ENCODE results near the gene MYOM1. TPM values are rescaled to one million over a fixed set of nuclear protein-coding genes. Genes with fewer than 3 reads are reported as not detected.

MYOM1 gene
- total RNA-seq, 4 donors from 2014 or later = 13.3 to 31.7 (median 16.5) TPM

DNA sequence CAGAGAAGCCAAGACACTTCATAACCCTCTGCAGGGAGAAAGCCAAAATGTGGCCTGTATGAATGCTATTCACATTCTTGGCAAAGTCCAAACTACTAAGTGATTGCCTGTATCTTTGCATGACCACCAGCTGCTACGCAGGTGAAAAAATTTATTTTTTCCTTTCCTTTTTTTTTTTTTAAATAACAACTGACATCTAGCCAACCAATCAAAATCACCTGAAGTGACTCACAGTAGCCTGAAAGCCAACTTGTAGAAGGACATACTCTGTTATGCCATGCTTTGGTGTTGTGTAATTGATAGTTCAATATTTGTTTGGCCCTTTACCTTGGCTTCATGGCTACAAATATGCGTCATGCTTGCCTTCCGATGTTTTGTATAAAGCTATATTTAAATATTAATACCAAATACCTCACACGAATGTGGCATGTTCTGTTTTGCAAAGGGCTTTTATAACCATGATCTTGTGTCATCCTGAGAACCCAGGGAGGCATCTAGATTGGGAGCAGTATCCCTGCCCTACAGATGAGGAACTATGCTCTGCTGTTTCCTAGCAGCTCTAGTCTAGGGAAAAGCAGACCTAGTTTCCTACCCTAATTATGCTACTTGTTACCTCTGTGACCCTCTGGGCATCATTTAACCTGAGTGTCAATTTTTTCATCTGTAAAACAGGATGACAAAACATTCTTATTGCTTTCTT is 102.1 kb downstream of the MYOM1 start:
- Histone ChIP-seq H3K36me3 (peaks cover 4 to 51% (median 23%) of the 10 kb centered on the region in 4 donors), H3K9me3 (no peaks in the 10 kb centered on the region), H3K4me1 (no peaks in the 10 kb centered on the region), H3K27ac (replicated peaks in 1 of 4) (no peak overlapping the region), H3K4me3 (no peak overlapping the region), H3K27me3 (no peaks in the 10 kb centered on the region)
- TF ChIP-seq, protein P1, sequence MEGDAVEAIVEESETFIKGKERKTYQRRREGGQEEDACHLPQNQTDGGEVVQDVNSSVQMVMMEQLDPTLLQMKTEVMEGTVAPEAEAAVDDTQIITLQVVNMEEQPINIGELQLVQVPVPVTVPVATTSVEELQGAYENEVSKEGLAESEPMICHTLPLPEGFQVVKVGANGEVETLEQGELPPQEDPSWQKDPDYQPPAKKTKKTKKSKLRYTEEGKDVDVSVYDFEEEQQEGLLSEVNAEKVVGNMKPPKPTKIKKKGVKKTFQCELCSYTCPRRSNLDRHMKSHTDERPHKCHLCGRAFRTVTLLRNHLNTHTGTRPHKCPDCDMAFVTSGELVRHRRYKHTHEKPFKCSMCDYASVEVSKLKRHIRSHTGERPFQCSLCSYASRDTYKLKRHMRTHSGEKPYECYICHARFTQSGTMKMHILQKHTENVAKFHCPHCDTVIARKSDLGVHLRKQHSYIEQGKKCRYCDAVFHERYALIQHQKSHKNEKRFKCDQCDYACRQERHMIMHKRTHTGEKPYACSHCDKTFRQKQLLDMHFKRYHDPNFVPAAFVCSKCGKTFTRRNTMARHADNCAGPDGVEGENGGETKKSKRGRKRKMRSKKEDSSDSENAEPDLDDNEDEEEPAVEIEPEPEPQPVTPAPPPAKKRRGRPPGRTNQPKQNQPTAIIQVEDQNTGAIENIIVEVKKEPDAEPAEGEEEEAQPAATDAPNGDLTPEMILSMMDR (IDR thresholded peaks at IDR 0.05) = no peak
- TF ChIP-seq POLR2A (IDR thresholded peaks at IDR 0.05; ENCODE audit: low read depth) = no peak
- TF ChIP-seq POLR2AphosphoS5 (IDR thresholded peaks at IDR 0.05) = no peak
- no peak for TF ChIP-seq EP300 (IDR thresholded peaks at IDR 0.05)
- intact Hi-C loops (cut with DNase I) = no loop called here
- DNase-seq (ENCODE audit: extremely low spot score) = peak; percentile 34
- WGBS = 78% methylated on average over 4 of the region's 4 CpGs

DNA sequence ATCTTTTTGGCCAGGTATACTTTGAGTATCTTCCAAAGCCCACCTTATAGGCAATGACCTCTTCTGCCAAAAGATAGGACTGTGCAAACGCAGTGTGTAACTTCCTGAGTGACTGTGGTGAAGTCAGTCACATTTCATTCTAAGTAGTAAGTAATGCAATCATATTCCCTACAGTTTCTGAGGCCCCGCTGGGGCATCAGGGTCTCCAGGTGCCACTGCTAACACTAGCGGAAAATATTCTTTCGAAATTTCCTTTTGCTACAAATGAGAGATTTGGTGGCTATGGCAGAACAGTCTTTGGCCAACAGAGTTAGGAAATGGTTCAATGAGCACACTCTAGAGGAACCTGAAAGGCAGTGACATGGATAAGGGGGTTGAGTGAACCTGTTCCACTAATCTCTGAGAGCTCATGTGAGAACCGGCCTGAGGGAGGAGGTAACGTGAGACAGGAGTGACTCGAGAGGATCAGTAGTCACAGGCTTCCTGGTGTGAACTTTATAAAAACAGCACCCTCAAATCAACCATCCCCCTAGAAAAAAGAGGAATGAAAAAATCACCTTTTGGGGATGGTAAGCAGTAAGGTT is 104.2 kb downstream of the MYOM1 start:
- Histone ChIP-seq H3K27ac (replicated peaks in 1 of 4) (no peak overlapping the region), H3K36me3 (peaks cover 4 to 68% (median 28%) of the 10 kb centered on the region in 4 donors), H3K4me1 (no peaks in the 10 kb centered on the region), H3K27me3 (no peaks in the 10 kb centered on the region), H3K9me3 (no peaks in the 10 kb centered on the region), H3K4me3 (no peak overlapping the region)
- intact Hi-C loops (cut with DNase I) = no loop called here
- WGBS = 93% methylated on average over 7 of the region's 7 CpGs
- TF ChIP-seq EP300 (IDR thresholded peaks at IDR 0.05) = no peak
- TF ChIP-seq POLR2A (IDR thresholded peaks at IDR 0.05; ENCODE audit: low read depth) = no peak
- TF ChIP-seq, protein P1 (IDR thresholded peaks at IDR 0.05) = no peak
- TF ChIP-seq POLR2AphosphoS5 (IDR thresholded peaks at IDR 0.05) = no peak
- DNase-seq (ENCODE audit: extremely low spot score) = peak; percentile 42

DNA sequence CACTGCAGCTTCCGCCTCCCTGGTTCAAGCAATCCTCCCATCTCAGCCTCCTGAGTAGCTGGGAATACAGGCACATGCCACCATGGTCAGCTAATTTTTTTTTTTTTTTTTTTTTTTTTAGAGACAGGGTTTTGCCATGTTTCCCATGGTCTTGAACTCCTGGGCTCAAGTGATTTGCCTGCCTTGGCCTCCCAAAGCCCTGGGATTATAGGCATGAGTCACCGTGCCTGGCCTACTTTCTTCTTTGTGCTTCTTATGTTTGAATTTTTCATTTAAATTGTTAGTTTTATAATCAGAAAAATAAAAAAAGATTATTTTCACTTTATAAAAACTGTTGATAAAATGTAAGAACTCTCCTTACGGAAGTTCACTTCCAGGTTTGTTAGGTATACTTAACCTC is 105.3 kb downstream of the MYOM1 start:
- TF ChIP-seq EP300 (IDR thresholded peaks at IDR 0.05) (no peak), POLR2AphosphoS5 (IDR thresholded peaks at IDR 0.05) (no peak), POLR2A (IDR thresholded peaks at IDR 0.05; ENCODE audit: low read depth) (no peak)
- TF ChIP-seq, protein P1 (IDR thresholded peaks at IDR 0.05) = no peak
- H3K4me3 ChIP-seq = no peak overlapping the region
- no peaks in the 10 kb centered on the region for H3K9me3 ChIP-seq
- intact Hi-C loops (cut with DNase I) = no loop called here
- no peak for DNase-seq (ENCODE audit: extremely low spot score)
- no peak overlapping the region for H3K27ac ChIP-seq (replicated peaks in 1 of 4)
- no peaks in the 10 kb centered on the region for H3K4me1 ChIP-seq
- 55% methylated on average over 3 of the region's 3 CpGs for WGBS
- no peaks in the 10 kb centered on the region for H3K27me3 ChIP-seq
- peaks cover 4 to 59% (median 24%) of the 10 kb centered on the region in 4 donors for H3K36me3 ChIP-seq

DNA sequence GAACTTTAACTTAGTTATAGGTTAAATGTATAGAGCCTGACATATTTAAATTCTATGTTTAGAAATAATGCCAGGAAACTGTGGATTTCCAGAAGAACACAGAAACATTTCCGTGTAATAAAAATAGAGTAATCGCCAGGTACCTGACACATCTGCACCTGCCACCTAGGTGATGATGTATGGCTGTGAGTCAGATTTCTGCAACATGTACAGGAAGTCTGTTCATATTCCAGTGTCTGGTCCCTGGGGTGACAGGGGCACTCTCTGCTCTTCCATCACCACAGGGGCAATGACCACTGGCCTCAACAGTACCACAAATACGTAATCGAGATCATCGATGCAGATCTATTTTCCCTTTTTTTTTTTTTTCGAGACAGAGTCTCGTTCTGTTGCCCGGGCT is 105.7 kb downstream of the MYOM1 start:
- H3K4me3 ChIP-seq = no peak overlapping the region
- DNase-seq (ENCODE audit: extremely low spot score) = no peak
- no peaks in the 10 kb centered on the region for H3K27me3 ChIP-seq
- no peak overlapping the region for H3K27ac ChIP-seq (replicated peaks in 1 of 4)
- intact Hi-C loops (cut with DNase I) = no loop called here
- TF ChIP-seq, protein P1 (IDR thresholded peaks at IDR 0.05) = no peak
- TF ChIP-seq POLR2A (IDR thresholded peaks at IDR 0.05; ENCODE audit: low read depth) (no peak), EP300 (IDR thresholded peaks at IDR 0.05) (no peak), POLR2AphosphoS5 (IDR thresholded peaks at IDR 0.05) (no peak)
- H3K9me3 ChIP-seq = no peaks in the 10 kb centered on the region
- WGBS = 78% methylated on average over 8 of the region's 8 CpGs
- H3K36me3 ChIP-seq = peaks cover 4 to 57% (median 20%) of the 10 kb centered on the region in 4 donors
- no peaks in the 10 kb centered on the region for H3K4me1 ChIP-seq

All from esophagus muscularis mucosa (tissue), 4 donors.